Measurements from ENCODE around the gene SAG. TPM values are rescaled to one million over a fixed set of nuclear protein-coding genes. Genes with fewer than 3 reads are reported as not detected.

The SAG gene
- total RNA-seq, 1 experiment from 2014 or later = not detected

GRCh38 chr2:233317196-233317943 lies 9.8 kb downstream of the SAG start:
- H3K36me3 ChIP-seq (ENCODE audit: control insufficient read depth, insufficient read depth, low read length) = no peaks in the 10 kb centered on the region
- in situ Hi-C loops (cut with HindIII; ENCODE audit: low pct_unique_long_range_greater_than_20kb, low sequenced_read_pairs) (no loop called here), intact Hi-C loops (cut with micrococcal nuclease; ENCODE audit: unreplicated experiment) (no loop called here)
- TF ChIP-seq, protein P1, sequence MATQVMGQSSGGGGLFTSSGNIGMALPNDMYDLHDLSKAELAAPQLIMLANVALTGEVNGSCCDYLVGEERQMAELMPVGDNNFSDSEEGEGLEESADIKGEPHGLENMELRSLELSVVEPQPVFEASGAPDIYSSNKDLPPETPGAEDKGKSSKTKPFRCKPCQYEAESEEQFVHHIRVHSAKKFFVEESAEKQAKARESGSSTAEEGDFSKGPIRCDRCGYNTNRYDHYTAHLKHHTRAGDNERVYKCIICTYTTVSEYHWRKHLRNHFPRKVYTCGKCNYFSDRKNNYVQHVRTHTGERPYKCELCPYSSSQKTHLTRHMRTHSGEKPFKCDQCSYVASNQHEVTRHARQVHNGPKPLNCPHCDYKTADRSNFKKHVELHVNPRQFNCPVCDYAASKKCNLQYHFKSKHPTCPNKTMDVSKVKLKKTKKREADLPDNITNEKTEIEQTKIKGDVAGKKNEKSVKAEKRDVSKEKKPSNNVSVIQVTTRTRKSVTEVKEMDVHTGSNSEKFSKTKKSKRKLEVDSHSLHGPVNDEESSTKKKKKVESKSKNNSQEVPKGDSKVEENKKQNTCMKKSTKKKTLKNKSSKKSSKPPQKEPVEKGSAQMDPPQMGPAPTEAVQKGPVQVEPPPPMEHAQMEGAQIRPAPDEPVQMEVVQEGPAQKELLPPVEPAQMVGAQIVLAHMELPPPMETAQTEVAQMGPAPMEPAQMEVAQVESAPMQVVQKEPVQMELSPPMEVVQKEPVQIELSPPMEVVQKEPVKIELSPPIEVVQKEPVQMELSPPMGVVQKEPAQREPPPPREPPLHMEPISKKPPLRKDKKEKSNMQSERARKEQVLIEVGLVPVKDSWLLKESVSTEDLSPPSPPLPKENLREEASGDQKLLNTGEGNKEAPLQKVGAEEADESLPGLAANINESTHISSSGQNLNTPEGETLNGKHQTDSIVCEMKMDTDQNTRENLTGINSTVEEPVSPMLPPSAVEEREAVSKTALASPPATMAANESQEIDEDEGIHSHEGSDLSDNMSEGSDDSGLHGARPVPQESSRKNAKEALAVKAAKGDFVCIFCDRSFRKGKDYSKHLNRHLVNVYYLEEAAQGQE (IDR thresholded peaks at IDR 0.05; ENCODE audit: insufficient read depth in 1 of 2, low read depth in 2 of 2, low read length in 1 of 2) = no peak
- TF ChIP-seq, protein P2, sequence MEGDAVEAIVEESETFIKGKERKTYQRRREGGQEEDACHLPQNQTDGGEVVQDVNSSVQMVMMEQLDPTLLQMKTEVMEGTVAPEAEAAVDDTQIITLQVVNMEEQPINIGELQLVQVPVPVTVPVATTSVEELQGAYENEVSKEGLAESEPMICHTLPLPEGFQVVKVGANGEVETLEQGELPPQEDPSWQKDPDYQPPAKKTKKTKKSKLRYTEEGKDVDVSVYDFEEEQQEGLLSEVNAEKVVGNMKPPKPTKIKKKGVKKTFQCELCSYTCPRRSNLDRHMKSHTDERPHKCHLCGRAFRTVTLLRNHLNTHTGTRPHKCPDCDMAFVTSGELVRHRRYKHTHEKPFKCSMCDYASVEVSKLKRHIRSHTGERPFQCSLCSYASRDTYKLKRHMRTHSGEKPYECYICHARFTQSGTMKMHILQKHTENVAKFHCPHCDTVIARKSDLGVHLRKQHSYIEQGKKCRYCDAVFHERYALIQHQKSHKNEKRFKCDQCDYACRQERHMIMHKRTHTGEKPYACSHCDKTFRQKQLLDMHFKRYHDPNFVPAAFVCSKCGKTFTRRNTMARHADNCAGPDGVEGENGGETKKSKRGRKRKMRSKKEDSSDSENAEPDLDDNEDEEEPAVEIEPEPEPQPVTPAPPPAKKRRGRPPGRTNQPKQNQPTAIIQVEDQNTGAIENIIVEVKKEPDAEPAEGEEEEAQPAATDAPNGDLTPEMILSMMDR (IDR thresholded peaks at IDR 0.05) = no peak
- TF ChIP-seq TCF7L2 (IDR thresholded peaks at IDR 0.05; ENCODE audit: low read depth, low read length) = no peak
- TF ChIP-seq SIN3A (IDR thresholded peaks at IDR 0.05; ENCODE audit: borderline replicate concordance, insufficient read depth, low read depth, low read length) = no peak
- no peak for TF ChIP-seq POLR2AphosphoS5 (IDR thresholded peaks at IDR 0.05; ENCODE audit: low read depth, low read length)
- no peak overlapping the region for H3K27ac ChIP-seq (ENCODE audit: low read length)
- H3K27me3 ChIP-seq (ENCODE audit: control insufficient read depth, insufficient read depth, low read length) = no peaks in the 10 kb centered on the region
- BruUV-seq (replicated peaks) = no TSS peak
- DNase-seq (ENCODE audit: low read depth, low spot score) = no peak
- ATAC-seq = no peak
- ChIA-PET POLR2A (interaction anchor here (0.6 kb wide), 1 partner anchor 32 kb away, joined by 3 read pairs; no protein-coding TSS in a partner anchor), CTCF (no interaction called here)
- H3K4me3 ChIP-seq (ENCODE audit: low read depth in 2 of 2, low read length in 2 of 2) = no peak overlapping the region
- H3K9me3 ChIP-seq (ENCODE audit: control insufficient read depth, insufficient read depth, low read depth, low read length) = no peaks in the 10 kb centered on the region
- H3K4me1 ChIP-seq (ENCODE audit: control insufficient read depth, insufficient read depth, low read length) = no peaks in the 10 kb centered on the region

DNA sequence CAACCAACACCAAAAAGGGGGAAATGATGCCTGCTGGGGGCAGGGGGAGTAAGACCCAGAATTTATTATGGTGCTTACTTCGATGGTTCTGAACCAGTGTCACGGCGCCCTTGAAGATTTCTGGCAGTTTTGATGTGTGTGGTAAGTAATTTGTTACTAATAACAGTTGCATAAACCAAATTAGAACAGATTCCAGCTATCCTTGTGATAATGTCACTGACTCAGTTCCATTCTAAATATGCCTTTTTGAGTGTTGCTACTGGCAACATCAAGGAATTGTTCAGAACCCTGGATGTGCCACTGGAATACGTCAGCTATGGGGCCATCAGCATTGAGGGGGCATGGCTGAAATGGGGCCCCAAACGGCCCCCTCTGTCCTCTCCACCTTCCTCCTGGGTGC lies 11.6 kb downstream of the SAG start:
- BruUV-seq (replicated peaks) = no TSS peak
- no peaks in the 10 kb centered on the region for H3K9me3 ChIP-seq (ENCODE audit: control insufficient read depth, insufficient read depth, low read depth, low read length)
- ChIA-PET CTCF (no interaction called here), POLR2A (no interaction called here)
- H3K27ac ChIP-seq (ENCODE audit: low read length) = no peak overlapping the region
- no peaks in the 10 kb centered on the region for H3K36me3 ChIP-seq (ENCODE audit: control insufficient read depth, insufficient read depth, low read length)
- no peak overlapping the region for H3K4me3 ChIP-seq (ENCODE audit: low read depth in 2 of 2, low read length in 2 of 2)
- intact Hi-C loops (cut with micrococcal nuclease; ENCODE audit: unreplicated experiment) = no loop called here
- in situ Hi-C loops (cut with HindIII; ENCODE audit: low pct_unique_long_range_greater_than_20kb, low sequenced_read_pairs) = no loop called here
- TF ChIP-seq POLR2AphosphoS5 (IDR thresholded peaks at IDR 0.05; ENCODE audit: low read depth, low read length) (no peak), SIN3A (IDR thresholded peaks at IDR 0.05; ENCODE audit: borderline replicate concordance, insufficient read depth, low read depth, low read length) (no peak), TCF7L2 (IDR thresholded peaks at IDR 0.05; ENCODE audit: low read depth, low read length) (no peak)
- TF ChIP-seq, protein P2 (IDR thresholded peaks at IDR 0.05) = no peak
- TF ChIP-seq, protein P1 (IDR thresholded peaks at IDR 0.05; ENCODE audit: insufficient read depth in 1 of 2, low read depth in 2 of 2, low read length in 1 of 2) = no peak
- no peaks in the 10 kb centered on the region for H3K27me3 ChIP-seq (ENCODE audit: control insufficient read depth, insufficient read depth, low read length)
- ATAC-seq (no peak), DNase-seq (ENCODE audit: low read depth, low spot score) (no peak)
- H3K4me1 ChIP-seq (ENCODE audit: control insufficient read depth, insufficient read depth, low read length) = no peaks in the 10 kb centered on the region

All from Panc1 (cell line).